ENCODE data around the gene CDH19. TPM values are rescaled to one million over a fixed set of nuclear protein-coding genes. Genes with fewer than 3 reads are reported as not detected.

The CDH19 gene
- total RNA-seq, 3 donors from 2014 or later = 0.64 to 12.9 (median 0.98) TPM

- no peak for DNase-seq (ENCODE audit: low spot score in 2 of 2)
- H3K27me3 ChIP-seq = no peaks in the 10 kb centered on the region
- intact Hi-C loops (cut with DNase I; ENCODE audit: low total_unique reads) = no loop called here
- no peak overlapping the region for H3K27ac ChIP-seq
- H3K9me3 ChIP-seq = no peaks in the 10 kb centered on the region
- H3K36me3 ChIP-seq = no peaks in the 10 kb centered on the region
- no peaks in the 10 kb centered on the region for H3K4me1 ChIP-seq
- H3K4me3 ChIP-seq = no peak overlapping the region
- no peak for TF ChIP-seq POLR2AphosphoS5 (IDR thresholded peaks at IDR 0.05)
- TF ChIP-seq POLR2A (IDR thresholded peaks at IDR 0.05) = no peak
- no peak for TF ChIP-seq CTCF (IDR thresholded peaks at IDR 0.05)
Observed at GRCh38 chr18:66457245-66457644, 146.6 kb downstream of the CDH19 start.

All from breast epithelium (tissue), 4 donors.